ENCODE results near the gene KIAA0586.
"Not testable (repeated sequence)": the region's sequence is repeated elsewhere in the genome, so short reads cannot be mapped to it uniquely, and the experiment has no call there.

The KIAA0586 gene

DNA sequence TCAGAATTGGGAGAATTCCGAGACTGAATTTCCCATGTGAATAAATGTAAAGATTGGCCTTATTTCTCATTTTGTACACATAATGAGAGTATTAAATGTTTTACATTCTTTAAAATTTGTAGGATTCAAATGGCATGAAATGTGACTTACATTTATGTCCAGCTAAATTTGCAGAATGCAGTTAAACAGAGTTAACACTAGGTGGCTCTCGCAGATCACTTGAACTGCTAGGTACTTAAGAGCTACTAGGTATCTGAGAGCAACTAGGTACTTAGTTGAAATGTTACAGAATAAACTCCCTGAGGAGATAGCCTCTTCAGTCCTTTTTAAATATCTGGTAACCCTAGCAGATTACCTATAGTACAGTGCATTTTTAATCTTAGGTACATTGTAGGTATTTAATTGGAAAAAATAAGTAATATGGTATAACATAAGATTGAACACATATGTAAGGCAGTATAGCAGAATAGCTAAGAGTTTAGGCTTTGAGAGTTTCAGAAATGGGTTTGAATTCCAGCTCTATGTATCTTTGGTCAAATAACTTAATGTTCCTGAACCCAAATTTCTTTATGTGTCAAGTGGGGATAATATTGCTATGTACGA, 73.8 kb downstream of the KIAA0586 start:
- TF ChIP-seq CTCF (IDR thresholded peaks at IDR 0.05; ENCODE audit: control insufficient read depth, insufficient read depth, low read depth, low read length, missing control alignments), result peak; percentile 80

GRCh38 chr14:58513272-58513671, 85.8 kb downstream of the KIAA0586 start:
- no peak for DNase-seq (ENCODE audit: low read depth)
- no peak for TF ChIP-seq CTCF (IDR thresholded peaks at IDR 0.05; ENCODE audit: control insufficient read depth, insufficient read depth, low read depth, low read length, missing control alignments)
- no peak overlapping the region for H3K4me3 ChIP-seq (ENCODE audit: control insufficient read depth, low read depth, low read length)

More for the DNA sequence above, 73.8 kb downstream of the KIAA0586 start:
- DNase-seq (ENCODE audit: low read depth), result peak; percentile 76
- H3K4me3 ChIP-seq (ENCODE audit: control insufficient read depth, low read depth, low read length), result no peak overlapping the region

DNA sequence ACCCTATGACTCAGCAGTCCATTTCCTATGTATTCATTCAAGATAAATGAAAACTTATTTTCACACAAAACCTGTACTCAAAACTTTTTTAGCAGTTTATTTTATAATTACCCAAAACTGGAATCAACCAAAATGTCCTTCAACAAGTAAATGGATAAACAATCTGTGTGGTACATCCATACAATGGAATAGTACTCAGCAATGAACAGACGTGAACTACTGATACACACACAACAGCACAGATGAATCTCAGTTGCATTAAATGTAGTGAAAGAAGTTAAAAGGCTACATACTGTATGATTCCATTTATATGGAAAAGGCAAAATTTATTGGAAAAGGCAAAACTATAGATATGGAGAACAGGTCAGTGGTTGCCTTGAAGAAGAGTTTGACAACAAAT, 90.1 kb downstream of the KIAA0586 start:
- H3K4me3 ChIP-seq (ENCODE audit: control insufficient read depth, low read depth, low read length), result no peak overlapping the region
- TF ChIP-seq CTCF (IDR thresholded peaks at IDR 0.05; ENCODE audit: control insufficient read depth, insufficient read depth, low read depth, low read length, missing control alignments), result no peak
- DNase-seq (ENCODE audit: low read depth), result no peak

- not testable (repeated sequence) for H3K4me3 ChIP-seq (ENCODE audit: control insufficient read depth, low read depth, low read length); DNase-seq (ENCODE audit: low read depth)
Observed at GRCh38 chr14:58525691-58526090, 98.2 kb downstream of the KIAA0586 start.

DNA sequence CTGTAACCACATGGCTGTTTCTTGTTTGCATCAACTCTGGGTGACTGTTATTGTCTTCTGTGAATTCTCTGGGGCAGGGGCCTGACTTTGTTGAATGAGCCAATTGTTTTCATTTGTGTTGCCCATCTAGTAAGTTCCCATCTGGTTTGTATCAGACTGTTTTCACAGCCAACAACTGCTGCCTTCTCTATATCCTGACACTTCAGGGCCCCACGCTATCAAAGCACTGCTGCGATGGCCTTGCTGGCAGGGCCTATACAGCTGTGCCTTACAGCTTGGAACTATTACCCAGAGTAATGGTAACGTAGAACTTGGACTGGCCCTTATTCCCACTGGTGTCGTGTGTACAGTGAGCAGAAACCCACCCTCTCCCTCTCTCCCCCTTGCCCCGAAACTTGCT, 105.9 kb downstream of the KIAA0586 start:
- no peak for TF ChIP-seq CTCF (IDR thresholded peaks at IDR 0.05; ENCODE audit: control insufficient read depth, insufficient read depth, low read depth, low read length, missing control alignments)
- no peak overlapping the region for H3K4me3 ChIP-seq (ENCODE audit: control insufficient read depth, low read depth, low read length)
- no peak for DNase-seq (ENCODE audit: low read depth)

- DNase-seq (ENCODE audit: low read depth), result peak; percentile 8
- no peak for TF ChIP-seq CTCF (IDR thresholded peaks at IDR 0.05; ENCODE audit: control insufficient read depth, insufficient read depth, low read depth, low read length, missing control alignments)
- H3K4me3 ChIP-seq (ENCODE audit: control insufficient read depth, low read depth, low read length), result no peak overlapping the region
Observed at GRCh38 chr14:58535044-58535443, 107.5 kb downstream of the KIAA0586 start.

DNA sequence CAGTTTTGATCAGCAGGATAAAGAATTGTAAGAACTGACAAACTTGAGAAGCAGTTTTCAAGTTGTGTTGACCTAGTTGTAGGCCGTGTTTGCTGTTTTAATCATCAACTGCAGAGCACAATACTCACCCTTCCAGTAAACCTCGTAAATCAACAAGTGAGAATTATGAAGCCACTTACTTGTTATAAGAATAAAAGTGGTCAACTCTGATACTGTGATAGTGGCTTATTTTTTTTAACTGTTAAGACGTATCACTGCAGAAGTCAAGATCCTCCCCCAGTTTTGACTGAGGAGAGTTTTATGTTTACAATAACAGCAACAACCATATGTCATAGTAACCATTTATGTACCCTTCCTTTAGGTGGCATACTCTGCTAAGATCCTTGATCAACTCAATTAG, 109.5 kb downstream of the KIAA0586 start:
- H3K4me3 ChIP-seq (ENCODE audit: control insufficient read depth, low read depth, low read length), result no peak overlapping the region
- DNase-seq (ENCODE audit: low read depth), result no peak
- TF ChIP-seq CTCF (IDR thresholded peaks at IDR 0.05; ENCODE audit: control insufficient read depth, insufficient read depth, low read depth, low read length, missing control alignments), result no peak
